HG02852 (cell line): Measurements from ENCODE around the gene S100A7.
"Not testable (repeated sequence)": the region's sequence is repeated elsewhere in the genome, so short reads cannot be mapped to it uniquely, and the experiment has no call there.

Experiments used
- ATAC-seq: cut with Tn5 transposase; IDR thresholded peaks from one replicate; pipeline ENCODE4 v1.9.1; 2021; ENCODE audit warnings: mild to moderate bottlenecking, moderate library complexity; ENCODE audit not compliant: unreplicated experiment

S100A7 gene

DNA sequence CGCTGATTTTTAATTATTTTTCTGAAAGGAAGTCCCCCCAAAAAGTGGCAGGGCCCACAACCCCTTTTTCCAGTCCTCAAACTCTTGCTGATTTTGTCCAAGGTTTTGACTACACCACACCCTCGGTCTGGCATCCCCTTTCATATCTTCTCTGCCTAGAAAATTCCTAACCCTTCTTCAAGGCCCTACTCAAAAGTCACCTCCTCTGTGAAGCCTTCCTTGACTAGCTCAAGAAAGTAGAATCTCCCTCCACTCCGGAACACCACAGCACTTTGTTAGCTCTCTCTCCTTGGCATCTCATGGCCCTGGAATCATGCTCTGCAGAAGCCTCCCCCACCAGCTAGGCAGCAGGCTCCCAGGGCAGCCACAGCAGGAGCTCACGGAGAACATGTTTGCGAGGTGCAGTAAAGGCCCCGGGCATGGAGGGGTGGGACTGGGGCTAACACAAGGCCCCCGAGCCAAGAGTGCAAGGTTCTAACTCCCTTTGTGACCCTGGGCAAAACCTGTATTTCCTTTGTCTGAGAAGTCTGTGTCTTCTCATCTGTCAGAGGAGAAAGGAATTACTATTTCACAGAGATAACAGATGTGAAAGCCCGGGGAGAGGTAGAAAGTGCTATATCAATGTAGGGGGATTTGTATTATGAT, 17.7 kb upstream of the S100A7 start:
- ATAC-seq = no peak

DNA sequence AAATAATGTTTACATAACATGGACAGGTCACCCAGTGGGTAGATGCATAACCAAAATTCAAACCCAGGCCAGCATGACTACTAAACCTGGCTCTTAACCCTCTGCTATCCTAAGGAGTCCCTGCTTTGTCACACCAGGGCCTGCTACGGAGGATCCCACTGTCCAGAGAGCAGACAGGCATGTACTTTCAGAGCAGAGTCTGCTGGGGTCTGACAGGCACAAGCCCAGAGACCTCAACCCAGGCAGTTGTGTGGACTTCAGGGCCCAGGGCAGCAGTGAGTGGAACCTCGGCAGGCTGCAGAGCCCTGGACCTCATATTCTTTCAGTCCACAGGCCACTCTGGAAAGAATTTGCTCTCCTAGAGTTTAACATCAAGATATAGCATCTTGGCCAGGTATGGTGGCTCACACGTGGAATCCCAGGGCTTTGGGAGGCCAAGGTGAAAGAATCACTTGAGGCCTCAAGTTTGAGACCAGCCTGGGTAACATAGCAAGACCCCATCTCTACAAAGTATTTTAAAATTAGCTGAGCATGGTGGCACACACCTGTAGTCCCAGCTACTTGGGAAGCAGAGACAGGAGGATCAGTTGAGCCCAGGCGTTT, 16.1 kb upstream of the S100A7 start:
- no peak for ATAC-seq

GRCh38 chr1:153475282-153475681, 14.8 kb upstream of the S100A7 start:
- no peak for ATAC-seq

DNA sequence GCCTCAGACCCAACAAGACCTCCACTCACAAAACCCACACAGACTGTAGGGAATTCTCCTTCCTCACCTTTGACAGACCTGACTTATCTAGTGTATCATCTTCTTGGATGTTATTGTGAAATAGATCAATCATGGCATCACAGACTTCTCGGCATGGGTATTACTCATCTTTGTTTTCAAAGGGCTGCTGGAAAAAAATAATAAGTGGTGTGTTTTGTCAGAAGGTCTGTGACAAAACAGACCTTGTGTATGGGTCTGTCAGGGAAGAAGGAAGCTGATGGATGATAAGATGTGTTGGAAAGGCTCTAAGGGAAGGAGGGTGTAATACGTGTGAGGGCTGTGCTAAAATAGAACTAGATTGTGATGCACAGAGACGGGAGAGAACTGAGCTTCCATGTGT, 13.9 kb upstream of the S100A7 start:
- ATAC-seq = no peak

GRCh38 chr1:153470707-153471106, 10.3 kb upstream of the S100A7 start:
- ATAC-seq = no peak

GRCh38 chr1:153466908-153467307, 6.5 kb upstream of the S100A7 start:
- ATAC-seq = no peak

- no peak for ATAC-seq
These were observed 5.6 kb upstream of the S100A7 start for GRCh38 chr1:153465811-153466636.

GRCh38 chr1:153462741-153463140, 2.3 kb upstream of the S100A7 start:
- not testable (repeated sequence) for ATAC-seq

- ATAC-seq = no peak
These were observed 796 bp downstream of the S100A7 start for GRCh38 chr1:153459655-153460054.

GRCh38 chr1:153456396-153456795, 4.1 kb downstream of the S100A7 start:
- no peak for ATAC-seq

DNA sequence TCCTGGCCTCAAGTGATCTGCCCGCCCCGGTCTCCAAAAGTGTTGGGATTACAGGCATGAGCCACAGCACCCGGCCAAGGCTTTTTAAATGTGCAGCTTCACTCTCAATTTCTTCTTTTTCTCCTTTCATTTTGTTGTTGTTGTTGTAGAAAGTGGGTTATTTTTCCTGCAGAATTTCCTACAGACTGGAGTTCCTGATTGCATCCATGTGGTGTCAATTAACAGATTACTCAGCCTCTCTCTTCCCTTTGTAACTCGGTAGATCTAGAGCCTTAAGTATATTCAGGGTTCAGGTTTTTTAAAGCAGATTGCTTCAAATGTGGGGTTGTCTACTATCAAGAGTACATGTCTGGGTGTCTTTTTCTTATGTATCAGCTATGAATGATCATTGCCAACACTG, 11.6 kb downstream of the S100A7 start:
- ATAC-seq = not testable (repeated sequence)

DNA sequence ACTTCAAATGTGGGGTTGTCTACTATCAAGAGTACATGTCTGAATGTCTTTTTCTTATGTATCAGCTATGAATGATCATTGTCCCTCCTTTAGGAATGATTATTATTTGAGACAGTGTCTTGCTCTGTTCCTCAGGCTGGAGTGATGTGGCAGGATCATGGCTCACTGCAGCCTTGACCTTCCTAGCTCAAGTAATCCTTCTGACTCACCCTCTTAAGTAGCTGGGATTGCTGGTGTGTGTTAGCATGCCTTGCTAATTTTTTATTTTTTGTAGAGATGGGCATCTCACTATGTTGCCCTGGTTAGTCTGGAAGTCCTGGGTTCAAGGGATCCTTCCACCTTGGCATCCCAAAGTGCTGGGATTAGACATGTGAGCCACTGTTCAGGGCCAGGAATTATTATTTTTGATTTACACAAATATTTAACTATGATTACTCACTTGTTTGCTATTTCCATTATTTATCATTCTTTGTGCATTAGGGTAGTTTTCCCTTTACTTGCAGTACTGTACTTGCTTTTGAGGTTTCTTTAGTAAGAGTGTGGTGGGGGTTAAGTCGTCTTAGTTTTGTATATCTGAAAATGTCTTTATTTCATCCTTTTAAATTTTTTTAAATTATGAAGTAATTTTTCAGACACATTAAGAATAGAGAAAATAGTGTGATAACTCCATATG, 12.8 kb downstream of the S100A7 start:
- no peak for ATAC-seq

GRCh38 chr1:153444078-153444477, 16.4 kb downstream of the S100A7 start:
- ATAC-seq = no peak

- ATAC-seq = no peak
These were observed 17.0 kb downstream of the S100A7 start for GRCh38 chr1:153443486-153443885.

GRCh38 chr1:153441238-153441755, 19.2 kb downstream of the S100A7 start:
- ATAC-seq = no peak

- no peak for ATAC-seq
These were observed 21.2 kb downstream of the S100A7 start for GRCh38 chr1:153439273-153439672.

DNA sequence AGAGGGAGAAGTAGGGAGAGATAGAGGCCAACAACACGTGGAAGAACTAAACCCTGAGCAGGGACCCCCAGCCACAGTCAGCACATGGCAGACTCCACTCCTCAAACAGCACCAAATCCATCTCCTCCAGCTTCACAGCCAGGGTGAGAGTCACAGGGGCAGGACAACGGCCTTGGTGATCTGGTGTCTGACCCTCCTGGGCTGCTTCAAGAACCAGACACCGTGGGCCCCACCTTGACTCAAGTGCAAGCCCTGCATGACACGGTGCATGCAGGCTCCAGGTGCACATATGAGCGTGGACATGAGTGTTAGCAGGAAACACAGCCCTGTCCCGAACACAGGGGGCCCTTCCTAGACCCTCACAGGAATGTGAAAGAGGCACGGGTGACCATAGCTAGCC, 21.9 kb downstream of the S100A7 start:
- no peak for ATAC-seq

- no peak for ATAC-seq
These were observed 23.2 kb downstream of the S100A7 start for GRCh38 chr1:153437236-153437635.

DNA sequence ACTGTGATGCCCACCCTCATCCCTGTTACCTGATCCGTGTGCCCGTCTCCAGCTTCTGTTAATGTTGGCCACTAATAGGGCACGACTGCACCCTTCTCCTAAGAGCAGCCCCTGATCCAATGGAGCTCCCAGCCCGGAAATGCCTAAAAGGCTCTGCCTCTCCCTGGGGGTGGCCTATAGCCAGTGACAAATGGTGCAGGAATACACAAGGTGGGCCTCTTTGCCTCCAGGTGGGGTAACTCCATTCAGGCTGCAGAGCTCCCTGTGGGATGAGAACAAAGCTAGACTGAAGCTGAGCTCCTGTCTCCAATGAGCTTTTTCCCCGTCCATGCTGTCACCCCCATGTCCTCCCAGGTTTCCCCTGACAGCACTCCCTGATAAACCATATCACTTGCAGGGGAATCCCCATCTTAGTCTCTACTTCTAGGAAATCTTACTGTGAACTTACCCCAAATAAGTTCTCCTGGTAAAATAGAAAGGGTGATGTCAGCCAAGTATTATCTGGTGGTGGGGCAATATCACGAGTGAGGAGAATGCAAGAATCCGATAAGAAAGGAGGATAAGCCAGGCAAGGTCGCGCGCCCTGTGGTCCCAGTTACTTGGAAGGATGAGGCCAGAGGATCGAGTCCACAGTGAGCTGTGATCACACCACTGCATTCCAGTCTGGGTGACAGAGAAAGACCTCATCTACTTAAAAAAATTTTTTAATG, 25.6 kb downstream of the S100A7 start:
- ATAC-seq = no peak

DNA sequence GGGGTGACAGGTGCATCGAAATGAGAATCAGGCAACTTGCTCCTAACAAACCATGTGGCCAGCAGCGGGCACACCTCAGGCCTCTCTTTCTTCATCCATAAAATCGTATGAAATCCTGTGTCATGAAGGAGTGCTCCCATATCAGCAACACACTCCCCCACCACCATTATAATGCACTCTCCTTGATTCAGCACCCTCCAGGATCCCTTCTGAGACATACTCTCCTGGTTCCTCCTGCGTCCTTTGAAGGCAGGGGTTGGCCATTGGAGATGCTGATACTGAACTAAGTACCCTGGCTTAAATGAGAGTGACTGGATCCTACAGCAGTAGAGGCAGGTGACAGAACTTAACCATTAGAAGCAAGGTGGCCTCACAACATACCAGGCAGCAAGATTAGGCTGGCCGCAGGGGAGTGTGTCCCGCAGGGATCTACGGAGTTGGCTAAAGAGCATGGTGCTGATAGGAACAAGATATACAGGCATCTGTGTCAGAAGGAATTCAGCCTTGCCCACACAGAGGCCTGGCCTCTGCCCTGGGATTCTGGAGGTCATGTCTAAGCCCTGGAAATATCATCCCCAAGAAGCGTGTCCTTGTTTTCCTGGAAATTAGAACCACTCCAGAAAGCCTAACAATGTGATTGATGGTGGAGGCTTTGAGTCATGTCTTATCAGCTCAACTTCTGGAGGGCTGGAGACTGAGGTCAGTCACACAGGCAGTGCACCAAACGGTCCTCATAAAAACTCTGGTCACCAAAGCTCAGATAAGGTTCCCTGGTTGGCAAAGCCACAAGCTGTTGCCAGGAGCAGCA, 27.4 kb downstream of the S100A7 start:
- ATAC-seq = no peak
